ENCODE measurements around the gene EGFR.
A peak's percentile ranks its signal among the peaks of the same experiment; 100 is the strongest.

Gene EGFR

DNA sequence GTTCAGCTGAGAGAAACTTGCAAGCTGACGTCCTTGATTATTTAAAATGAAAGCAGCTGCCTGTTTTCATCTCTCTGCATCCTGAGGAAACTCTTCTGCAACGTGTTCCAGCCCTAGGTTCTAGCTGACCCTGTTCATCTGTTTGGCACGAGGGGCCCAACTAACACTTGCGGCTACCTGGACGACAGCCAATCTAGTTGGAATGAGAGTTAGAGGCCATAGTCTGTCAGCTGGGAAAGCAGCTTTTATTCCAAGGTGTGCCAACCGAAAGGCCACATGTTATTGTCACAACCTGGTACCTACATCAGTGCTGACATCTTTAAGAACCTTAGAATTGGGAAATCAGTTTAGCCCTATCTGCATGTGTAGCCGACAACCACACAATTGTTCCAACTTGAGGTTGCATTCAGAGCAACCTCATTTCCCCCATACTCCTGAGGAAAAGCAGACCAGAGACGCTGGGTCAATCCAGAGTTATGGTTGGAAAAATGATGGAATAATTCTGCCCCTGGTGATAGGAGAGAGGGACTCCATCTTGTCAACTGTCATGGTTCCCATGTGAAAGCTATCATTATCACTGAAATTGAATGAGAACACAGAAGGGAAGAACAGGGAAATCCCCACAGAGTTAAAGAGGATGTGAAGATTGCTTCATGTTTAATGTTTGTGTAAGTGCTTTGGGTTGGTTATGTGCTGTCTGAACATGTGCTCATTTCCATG, 121.6 kb downstream of the EGFR start:
- DNase-seq (ENCODE audit: low read depth): no peak
- no peak overlapping the region for H3K4me3 ChIP-seq (ENCODE audit: low read depth, low read length)
- TF ChIP-seq, protein P1, sequence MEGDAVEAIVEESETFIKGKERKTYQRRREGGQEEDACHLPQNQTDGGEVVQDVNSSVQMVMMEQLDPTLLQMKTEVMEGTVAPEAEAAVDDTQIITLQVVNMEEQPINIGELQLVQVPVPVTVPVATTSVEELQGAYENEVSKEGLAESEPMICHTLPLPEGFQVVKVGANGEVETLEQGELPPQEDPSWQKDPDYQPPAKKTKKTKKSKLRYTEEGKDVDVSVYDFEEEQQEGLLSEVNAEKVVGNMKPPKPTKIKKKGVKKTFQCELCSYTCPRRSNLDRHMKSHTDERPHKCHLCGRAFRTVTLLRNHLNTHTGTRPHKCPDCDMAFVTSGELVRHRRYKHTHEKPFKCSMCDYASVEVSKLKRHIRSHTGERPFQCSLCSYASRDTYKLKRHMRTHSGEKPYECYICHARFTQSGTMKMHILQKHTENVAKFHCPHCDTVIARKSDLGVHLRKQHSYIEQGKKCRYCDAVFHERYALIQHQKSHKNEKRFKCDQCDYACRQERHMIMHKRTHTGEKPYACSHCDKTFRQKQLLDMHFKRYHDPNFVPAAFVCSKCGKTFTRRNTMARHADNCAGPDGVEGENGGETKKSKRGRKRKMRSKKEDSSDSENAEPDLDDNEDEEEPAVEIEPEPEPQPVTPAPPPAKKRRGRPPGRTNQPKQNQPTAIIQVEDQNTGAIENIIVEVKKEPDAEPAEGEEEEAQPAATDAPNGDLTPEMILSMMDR (IDR thresholded peaks at IDR 0.05; ENCODE audit: control insufficient read depth, extremely low read depth, insufficient read depth): no peak

DNA sequence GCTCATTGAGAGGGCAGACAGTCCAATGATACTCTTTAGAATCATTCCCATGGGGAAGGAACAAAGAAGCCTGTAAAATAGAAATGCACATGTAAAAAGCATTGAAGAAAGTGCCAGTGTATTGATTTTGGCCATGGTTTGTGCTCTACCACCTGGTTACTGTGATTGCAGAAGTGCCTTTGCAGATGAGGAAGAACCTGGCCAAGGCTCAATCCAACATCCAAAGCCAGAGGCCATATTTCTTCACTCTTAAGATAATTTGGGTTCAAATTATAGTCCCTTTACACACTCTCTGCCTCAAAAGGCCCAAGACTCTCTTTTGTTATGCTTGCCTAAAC, 122.1 kb downstream of the EGFR start:
- DNase-seq (ENCODE audit: low read depth): no peak
- H3K4me3 ChIP-seq (ENCODE audit: low read depth, low read length): no peak overlapping the region
- TF ChIP-seq, protein P1 (IDR thresholded peaks at IDR 0.05; ENCODE audit: control insufficient read depth, extremely low read depth, insufficient read depth): no peak

DNA sequence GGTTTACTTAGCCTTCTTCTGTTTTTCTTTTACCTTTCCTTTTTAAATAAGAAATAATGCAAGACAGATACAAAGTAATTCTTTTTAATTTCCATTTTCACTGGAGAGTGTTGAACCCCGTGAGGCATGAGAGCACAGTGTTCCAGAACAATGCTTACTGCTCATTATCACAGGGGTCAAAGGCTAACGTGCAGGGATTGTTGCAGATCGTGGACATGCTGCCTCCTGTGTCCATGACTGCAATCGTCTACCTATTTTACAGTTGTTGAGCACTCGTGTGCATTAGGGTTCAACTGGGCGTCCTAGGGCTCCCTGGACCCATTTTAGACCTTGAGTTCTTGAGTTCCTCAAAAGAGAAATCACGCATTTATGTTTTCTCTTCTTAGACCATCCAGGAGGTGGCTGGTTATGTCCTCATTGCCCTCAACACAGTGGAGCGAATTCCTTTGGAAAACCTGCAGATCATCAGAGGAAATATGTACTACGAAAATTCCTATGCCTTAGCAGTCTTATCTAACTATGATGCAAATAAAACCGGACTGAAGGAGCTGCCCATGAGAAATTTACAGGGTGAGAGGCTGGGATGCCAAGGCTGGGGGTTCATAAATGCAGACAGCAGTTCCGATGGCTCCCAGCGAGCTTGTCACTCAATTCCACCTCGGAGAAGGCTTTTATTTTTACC, 124.2 kb downstream of the EGFR start:
- no peak overlapping the region for H3K4me3 ChIP-seq (ENCODE audit: low read depth, low read length)
- DNase-seq (ENCODE audit: low read depth): no peak
- TF ChIP-seq, protein P1 (IDR thresholded peaks at IDR 0.05; ENCODE audit: control insufficient read depth, extremely low read depth, insufficient read depth): no peak

DNA sequence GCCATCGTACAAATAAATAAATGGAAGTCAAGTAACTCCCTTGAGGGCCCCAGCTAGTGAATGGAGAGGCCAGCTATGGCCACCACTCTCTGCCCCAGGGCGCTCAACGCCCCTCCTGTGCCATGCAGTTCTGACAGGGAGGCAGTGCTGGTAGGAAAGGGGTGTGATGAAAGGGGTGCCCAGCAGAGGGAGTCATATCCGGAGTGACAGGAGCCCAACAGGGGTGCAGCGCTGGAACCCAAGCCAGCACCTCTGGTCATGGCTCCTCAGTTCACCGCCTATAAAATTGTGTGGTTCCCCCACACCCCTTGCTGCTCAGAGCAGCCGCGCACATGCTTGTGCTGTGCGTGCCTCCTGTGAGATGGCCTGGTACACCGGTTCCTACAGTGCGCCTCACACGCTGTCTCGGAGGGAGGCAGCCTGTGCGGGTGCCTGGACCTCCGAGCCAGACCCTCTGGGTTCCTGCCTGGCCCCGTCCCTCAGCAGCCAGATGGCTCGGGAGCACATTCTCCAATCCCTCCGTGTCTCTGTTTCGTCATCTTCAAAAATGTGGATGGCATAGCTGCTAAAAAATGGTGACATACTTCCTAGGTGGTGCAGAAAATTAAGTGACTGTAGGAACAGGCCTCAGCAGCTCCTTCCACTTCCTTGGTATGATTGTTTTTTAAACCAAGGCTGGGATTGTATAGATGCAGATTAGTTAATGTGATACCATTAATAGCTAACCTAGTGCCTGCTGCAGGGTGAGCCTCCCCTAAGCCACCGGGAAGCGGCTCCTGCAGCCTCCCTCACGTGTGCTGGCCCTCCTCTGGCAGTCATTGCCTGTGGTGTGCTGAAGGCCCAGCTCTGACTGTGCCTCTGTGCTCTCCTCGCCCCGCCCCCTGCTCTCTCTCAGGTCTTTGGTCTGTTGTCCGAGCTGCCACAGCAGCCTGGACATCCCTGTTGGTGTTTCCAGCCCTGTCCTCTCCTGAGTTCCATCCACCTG, 125.8 kb downstream of the EGFR start:
- no peak for DNase-seq (ENCODE audit: low read depth)
- no peak overlapping the region for H3K4me3 ChIP-seq (ENCODE audit: low read depth, low read length)
- TF ChIP-seq, protein P1 (IDR thresholded peaks at IDR 0.05; ENCODE audit: control insufficient read depth, extremely low read depth, insufficient read depth): peak; percentile 33

DNA sequence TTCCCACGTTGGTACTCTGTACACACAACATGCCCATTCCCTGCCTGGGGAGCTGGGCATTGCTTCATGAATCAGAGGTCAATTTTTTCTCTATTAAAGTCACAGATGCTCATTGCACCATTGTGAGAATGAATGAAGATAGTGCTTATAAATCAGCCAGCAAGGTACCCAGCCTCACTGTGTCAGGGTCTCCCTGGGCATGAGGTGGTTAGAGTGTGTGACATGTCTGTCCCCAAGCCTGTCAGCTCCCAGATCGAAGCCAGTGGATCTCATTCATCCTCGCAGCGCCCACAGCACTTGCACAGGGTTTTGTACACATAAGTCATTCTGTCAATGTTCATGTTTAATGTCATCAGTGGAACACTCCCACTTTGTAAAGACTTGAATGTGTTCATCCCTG, 126.8 kb downstream of the EGFR start:
- TF ChIP-seq, protein P1 (IDR thresholded peaks at IDR 0.05; ENCODE audit: control insufficient read depth, extremely low read depth, insufficient read depth): no peak
- no peak for DNase-seq (ENCODE audit: low read depth)
- no peak overlapping the region for H3K4me3 ChIP-seq (ENCODE audit: low read depth, low read length)

DNA sequence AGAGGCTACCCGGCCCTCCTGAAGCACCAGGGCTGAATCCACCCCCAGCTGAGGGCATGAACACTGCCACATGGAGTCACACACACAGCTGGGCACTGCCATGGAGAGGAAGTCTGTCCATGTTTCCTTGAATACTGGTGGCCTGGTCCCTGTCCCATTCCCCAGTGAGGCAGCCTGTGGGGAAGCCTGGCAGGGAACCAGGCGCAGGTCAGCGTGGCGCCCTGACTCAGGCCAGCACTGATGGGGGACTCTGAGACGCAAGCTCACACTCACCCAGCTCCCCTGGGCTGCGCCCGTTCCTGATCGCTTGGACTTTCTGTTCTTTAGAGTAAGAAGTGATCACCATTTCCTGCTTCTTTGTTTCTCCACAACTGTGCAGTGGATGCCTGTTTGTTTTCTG, 128.3 kb downstream of the EGFR start:
- DNase-seq (ENCODE audit: low read depth): no peak
- TF ChIP-seq, protein P1 (IDR thresholded peaks at IDR 0.05; ENCODE audit: control insufficient read depth, extremely low read depth, insufficient read depth): no peak
- no peak overlapping the region for H3K4me3 ChIP-seq (ENCODE audit: low read depth, low read length)

Data from LNCaP clone FGC (cell line).